Activated naive CD4-positive, alpha-beta T cell treated with anti-CD3 and anti-CD28 coated beads, Interleukin-2, amount 50 U/mL, for 24 hours (primary cell): Measurements from ENCODE around the gene MAPKBP1.
A peak's percentile ranks its signal among the peaks of the same experiment; 100 is the strongest.

ENCODE experiments used
- H3K27ac Mint-ChIP-seq: one replicate; pipeline ENCODE4 v1.8.0; 2021; ENCODE audit warnings: mild to moderate bottlenecking, mixed read lengths
- H3K27me3 Mint-ChIP-seq: one replicate; pipeline ENCODE4 v1.8.0; 2021; ENCODE audit warnings: mixed read lengths
- H3K36me3 Mint-ChIP-seq: one replicate; pipeline ENCODE4 v1.8.0; 2021; ENCODE audit warnings: mixed read lengths
- H3K4me1 Mint-ChIP-seq: one replicate; pipeline ENCODE4 v1.8.0; 2021; ENCODE audit warnings: mixed read lengths
- H3K4me3 Mint-ChIP-seq: one replicate; pipeline ENCODE4 v1.8.0; 2021; ENCODE audit warnings: mild to moderate bottlenecking, mixed read lengths
- H3K9me3 Mint-ChIP-seq: one replicate; pipeline ENCODE4 v1.8.0; 2021; ENCODE audit warnings: mixed read lengths

MAPKBP1 gene

DNA sequence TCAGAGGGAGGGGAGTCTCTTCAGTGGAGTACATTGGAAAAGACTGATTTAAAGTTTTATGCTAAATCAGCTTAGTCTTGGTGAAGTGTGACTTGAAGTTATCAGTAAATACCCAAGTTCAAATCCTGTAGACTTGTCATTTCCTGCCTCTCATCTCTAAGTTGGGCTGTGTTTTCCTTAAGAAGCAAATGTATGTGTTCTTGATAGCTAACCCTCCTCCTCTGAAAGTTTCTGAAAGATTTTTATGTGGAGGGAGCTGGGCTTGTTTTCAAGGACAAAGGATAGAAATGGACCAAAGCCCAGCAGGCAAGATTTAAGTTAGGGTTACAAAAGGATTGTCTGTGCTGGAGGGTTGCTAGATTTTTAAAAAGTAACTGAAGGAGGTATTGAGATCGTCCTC, 4.2 kb downstream of the MAPKBP1 start:
- Mint-ChIP-seq H3K36me3 (peaks cover 5% of the 10 kb centered on the region), H3K4me3 (no peak overlapping the region), H3K27ac (no peak overlapping the region), H3K27me3 (no peaks in the 10 kb centered on the region), H3K4me1 (peaks cover 73% of the 10 kb centered on the region), H3K9me3 (no peaks in the 10 kb centered on the region)

- H3K9me3 Mint-ChIP-seq: no peaks in the 10 kb centered on the region
- H3K27ac Mint-ChIP-seq: peak overlapping the region; percentile 26
- H3K4me3 Mint-ChIP-seq: peak overlapping the region; percentile 6
- H3K27me3 Mint-ChIP-seq: no peaks in the 10 kb centered on the region
- H3K4me1 Mint-ChIP-seq: peaks cover 69% of the 10 kb centered on the region
- peaks cover 5% of the 10 kb centered on the region for H3K36me3 Mint-ChIP-seq
Observed at GRCh38 chr15:41779662-41780157, 5.4 kb downstream of the MAPKBP1 start.

GRCh38 chr15:41780266-41780665, 6.0 kb downstream of the MAPKBP1 start:
- H3K36me3 Mint-ChIP-seq: peaks cover 5% of the 10 kb centered on the region
- no peaks in the 10 kb centered on the region for H3K9me3 Mint-ChIP-seq
- H3K27ac Mint-ChIP-seq: peak overlapping the region; percentile 26
- peak overlapping the region; percentile 6 for H3K4me3 Mint-ChIP-seq
- no peaks in the 10 kb centered on the region for H3K27me3 Mint-ChIP-seq
- peaks cover 67% of the 10 kb centered on the region for H3K4me1 Mint-ChIP-seq

DNA sequence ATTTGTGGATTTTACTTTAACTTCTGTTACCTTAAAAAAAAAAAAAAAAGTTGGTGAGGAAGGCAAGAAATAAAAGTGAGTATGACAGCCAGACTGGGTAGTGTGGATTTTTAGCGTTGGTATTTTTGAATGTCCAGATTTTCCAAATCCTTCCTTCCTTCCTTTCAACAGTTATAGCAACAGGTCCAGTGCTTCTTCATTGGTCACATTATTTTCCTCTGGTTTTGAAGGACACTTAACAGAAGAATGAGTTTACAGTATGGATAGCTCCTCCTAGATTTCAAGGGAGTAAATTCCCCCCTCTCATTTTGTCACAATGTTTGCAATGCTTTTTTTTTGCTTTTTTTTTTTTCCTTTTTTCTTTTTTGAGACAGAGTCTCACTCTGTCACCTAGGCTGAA, 6.4 kb downstream of the MAPKBP1 start:
- H3K36me3 Mint-ChIP-seq: peaks cover 5% of the 10 kb centered on the region
- no peak overlapping the region for H3K4me3 Mint-ChIP-seq
- H3K9me3 Mint-ChIP-seq: no peaks in the 10 kb centered on the region
- no peaks in the 10 kb centered on the region for H3K27me3 Mint-ChIP-seq
- peaks cover 63% of the 10 kb centered on the region for H3K4me1 Mint-ChIP-seq
- no peak overlapping the region for H3K27ac Mint-ChIP-seq

- H3K9me3 Mint-ChIP-seq: no peaks in the 10 kb centered on the region
- no peak overlapping the region for H3K4me3 Mint-ChIP-seq
- no peak overlapping the region for H3K27ac Mint-ChIP-seq
Observed at GRCh38 chr15:41782371-41783282, 8.3 kb downstream of the MAPKBP1 start.

DNA sequence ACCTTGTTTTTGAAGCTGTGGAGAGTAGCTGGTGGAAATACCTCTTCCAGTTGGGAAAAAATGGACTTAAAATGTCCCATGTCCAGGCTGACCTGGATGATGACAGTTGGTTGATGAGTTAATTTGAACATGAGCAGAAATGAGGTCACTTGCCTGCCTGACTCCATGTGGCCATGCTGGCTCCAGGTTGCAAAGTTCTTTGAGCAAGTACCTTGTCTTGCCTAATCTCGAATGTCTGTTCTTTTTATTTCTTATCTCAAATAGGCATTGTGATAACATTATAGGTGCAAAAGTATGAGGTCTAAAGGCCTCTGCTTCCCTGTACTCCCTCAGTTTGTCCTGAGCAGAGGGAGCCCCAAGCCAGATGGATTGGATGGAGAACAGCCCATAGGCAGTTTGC, 9.0 kb downstream of the MAPKBP1 start:
- H3K4me3 Mint-ChIP-seq: no peak overlapping the region
- peaks cover 39% of the 10 kb centered on the region for H3K4me1 Mint-ChIP-seq
- H3K9me3 Mint-ChIP-seq: no peaks in the 10 kb centered on the region
- no peak overlapping the region for H3K27ac Mint-ChIP-seq
- peaks cover 5% of the 10 kb centered on the region for H3K36me3 Mint-ChIP-seq
- H3K27me3 Mint-ChIP-seq: no peaks in the 10 kb centered on the region

More at GRCh38 chr15:41782371-41783282, 8.3 kb downstream of the MAPKBP1 start:
- no peaks in the 10 kb centered on the region for H3K27me3 Mint-ChIP-seq
- peaks cover 44% of the 10 kb centered on the region for H3K4me1 Mint-ChIP-seq
- H3K36me3 Mint-ChIP-seq: peaks cover 5% of the 10 kb centered on the region

- Mint-ChIP-seq H3K4me1 (peaks cover 51% of the 10 kb centered on the region), H3K4me3 (no peak overlapping the region), H3K27me3 (no peaks in the 10 kb centered on the region), H3K27ac (peak overlapping the region; percentile 26), H3K36me3 (no peaks in the 10 kb centered on the region), H3K9me3 (no peaks in the 10 kb centered on the region)
Observed at GRCh38 chr15:41788262-41788661, 14.0 kb downstream of the MAPKBP1 start.

DNA sequence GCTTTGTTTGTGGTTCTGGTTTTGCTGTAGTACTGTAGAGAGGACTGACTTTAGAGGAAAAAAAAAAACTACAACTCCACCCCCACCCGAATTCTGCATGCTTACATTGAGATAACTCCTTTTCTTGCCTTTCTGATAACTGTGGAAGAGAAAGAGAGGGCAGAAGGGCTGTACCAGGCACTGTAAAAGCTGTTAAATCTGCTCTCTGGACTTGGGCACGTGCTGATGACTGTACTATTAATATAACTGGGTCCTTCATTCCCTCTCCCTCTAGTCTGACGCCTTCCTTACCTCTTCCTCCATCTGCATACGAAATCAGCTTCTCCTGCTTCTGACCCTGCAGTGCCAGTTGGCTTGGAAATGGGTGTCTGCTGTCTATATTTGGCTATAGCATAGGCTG, 15.0 kb downstream of the MAPKBP1 start:
- H3K36me3 Mint-ChIP-seq: no peaks in the 10 kb centered on the region
- H3K4me3 Mint-ChIP-seq: no peak overlapping the region
- H3K9me3 Mint-ChIP-seq: no peaks in the 10 kb centered on the region
- H3K4me1 Mint-ChIP-seq: peaks cover 56% of the 10 kb centered on the region
- no peak overlapping the region for H3K27ac Mint-ChIP-seq
- H3K27me3 Mint-ChIP-seq: no peaks in the 10 kb centered on the region

GRCh38 chr15:41789662-41790061, 15.4 kb downstream of the MAPKBP1 start:
- H3K4me1 Mint-ChIP-seq: peaks cover 56% of the 10 kb centered on the region
- no peak overlapping the region for H3K4me3 Mint-ChIP-seq
- H3K27me3 Mint-ChIP-seq: no peaks in the 10 kb centered on the region
- no peak overlapping the region for H3K27ac Mint-ChIP-seq
- no peaks in the 10 kb centered on the region for H3K9me3 Mint-ChIP-seq
- H3K36me3 Mint-ChIP-seq: no peaks in the 10 kb centered on the region

- no peaks in the 10 kb centered on the region for H3K9me3 Mint-ChIP-seq
- H3K36me3 Mint-ChIP-seq: no peaks in the 10 kb centered on the region
- H3K27ac Mint-ChIP-seq: no peak overlapping the region
- no peaks in the 10 kb centered on the region for H3K27me3 Mint-ChIP-seq
- H3K4me1 Mint-ChIP-seq: peaks cover 56% of the 10 kb centered on the region
- H3K4me3 Mint-ChIP-seq: no peak overlapping the region
Observed at GRCh38 chr15:41790169-41790568, 15.9 kb downstream of the MAPKBP1 start.

DNA sequence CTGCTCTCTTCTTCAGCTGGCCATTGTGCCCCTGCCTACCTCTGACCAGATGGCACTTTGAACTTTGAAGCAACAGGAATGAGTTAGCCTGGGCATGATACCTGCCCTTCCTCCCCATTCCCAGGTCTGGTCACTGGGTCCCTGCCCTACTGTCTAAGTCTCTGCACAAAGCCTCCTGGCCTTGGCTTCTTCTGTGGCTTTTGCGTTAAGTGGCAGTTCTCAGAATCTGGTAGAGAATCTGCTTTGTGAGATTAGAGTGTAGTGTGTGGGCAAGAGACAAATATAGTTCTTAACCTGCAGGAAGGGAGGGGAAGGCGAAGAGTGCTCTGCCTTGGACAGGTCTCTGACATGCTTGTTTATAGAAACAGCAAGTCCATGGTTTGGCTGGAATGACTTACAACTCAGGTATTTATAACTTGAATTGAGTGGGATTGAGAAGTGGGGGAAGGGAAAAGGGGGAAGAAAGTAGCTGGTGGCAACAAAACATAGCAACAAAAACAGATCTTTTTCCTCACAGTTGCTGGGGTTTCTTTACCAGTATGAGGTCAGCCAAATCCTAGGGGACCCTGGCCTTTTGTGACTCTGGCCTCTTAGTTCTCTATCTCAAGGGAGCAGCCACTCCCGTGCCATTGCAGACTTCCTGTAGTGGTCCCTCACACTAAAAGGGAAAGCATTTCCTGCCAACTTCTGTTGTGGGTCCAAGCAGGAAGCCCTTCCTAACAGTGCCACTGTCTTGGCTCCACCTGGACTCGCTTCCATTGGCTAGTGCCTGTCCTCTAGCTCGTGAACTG, 16.7 kb downstream of the MAPKBP1 start:
- peaks cover 62% of the 10 kb centered on the region for H3K4me1 Mint-ChIP-seq
- no peak overlapping the region for H3K4me3 Mint-ChIP-seq
- H3K27ac Mint-ChIP-seq: peak overlapping the region; percentile 13
- H3K9me3 Mint-ChIP-seq: no peaks in the 10 kb centered on the region
- H3K27me3 Mint-ChIP-seq: no peaks in the 10 kb centered on the region
- H3K36me3 Mint-ChIP-seq: no peaks in the 10 kb centered on the region

DNA sequence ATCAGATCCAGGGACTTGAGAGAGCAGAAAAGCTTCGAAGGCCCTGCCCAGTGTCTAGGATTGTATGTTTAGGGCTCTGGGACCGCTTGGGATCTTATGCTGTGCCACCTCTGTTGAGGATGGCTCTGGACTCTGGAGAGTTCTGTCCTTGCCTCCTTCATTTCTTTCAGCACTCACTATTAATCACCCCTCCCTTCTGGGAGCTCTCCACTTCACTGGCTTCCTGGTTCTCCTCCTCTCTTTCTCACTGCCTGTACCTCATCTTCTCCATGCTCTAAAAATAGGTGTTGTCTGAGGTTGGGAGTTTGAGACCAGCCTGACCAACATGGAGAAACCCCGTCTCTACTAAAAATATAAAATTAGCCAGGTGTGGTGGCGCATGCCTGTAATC, 17.3 kb downstream of the MAPKBP1 start:
- Mint-ChIP-seq H3K27me3 (no peaks in the 10 kb centered on the region), H3K9me3 (no peaks in the 10 kb centered on the region), H3K27ac (no peak overlapping the region), H3K36me3 (no peaks in the 10 kb centered on the region), H3K4me3 (no peak overlapping the region), H3K4me1 (peaks cover 68% of the 10 kb centered on the region)

DNA sequence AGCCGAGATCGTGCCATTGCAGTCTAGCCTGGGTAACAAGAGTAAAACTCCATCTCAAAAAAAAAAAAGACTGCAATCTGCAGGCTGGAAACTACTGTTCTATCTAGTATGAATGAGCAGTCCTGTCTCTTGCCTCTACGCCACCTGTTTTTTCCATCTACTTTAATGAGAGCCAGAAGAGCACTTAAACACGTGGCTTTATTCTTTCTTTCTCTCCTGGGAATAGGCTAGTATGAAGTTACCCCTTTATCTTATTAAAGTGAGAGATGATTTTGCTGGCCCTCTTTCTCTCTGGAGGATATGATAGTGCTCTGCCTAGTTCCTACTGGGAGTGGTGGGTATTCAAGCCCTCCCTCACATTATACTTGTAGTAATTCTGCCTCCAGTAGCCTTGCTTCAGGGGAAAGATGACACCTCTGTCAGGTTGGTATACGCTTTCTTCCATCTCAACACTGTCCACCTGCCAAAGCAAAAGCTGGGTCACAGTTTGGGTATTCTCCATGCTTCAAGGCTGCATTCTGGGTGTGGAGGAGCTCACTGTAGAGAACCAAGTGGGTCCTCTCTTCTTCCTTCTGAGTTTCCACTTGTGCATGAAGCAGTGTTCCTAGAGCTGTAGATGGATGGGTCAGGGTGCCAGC, 17.8 kb downstream of the MAPKBP1 start:
- no peaks in the 10 kb centered on the region for H3K27me3 Mint-ChIP-seq
- no peaks in the 10 kb centered on the region for H3K9me3 Mint-ChIP-seq
- H3K4me1 Mint-ChIP-seq: peaks cover 73% of the 10 kb centered on the region
- no peaks in the 10 kb centered on the region for H3K36me3 Mint-ChIP-seq
- no peak overlapping the region for H3K4me3 Mint-ChIP-seq
- no peak overlapping the region for H3K27ac Mint-ChIP-seq

DNA sequence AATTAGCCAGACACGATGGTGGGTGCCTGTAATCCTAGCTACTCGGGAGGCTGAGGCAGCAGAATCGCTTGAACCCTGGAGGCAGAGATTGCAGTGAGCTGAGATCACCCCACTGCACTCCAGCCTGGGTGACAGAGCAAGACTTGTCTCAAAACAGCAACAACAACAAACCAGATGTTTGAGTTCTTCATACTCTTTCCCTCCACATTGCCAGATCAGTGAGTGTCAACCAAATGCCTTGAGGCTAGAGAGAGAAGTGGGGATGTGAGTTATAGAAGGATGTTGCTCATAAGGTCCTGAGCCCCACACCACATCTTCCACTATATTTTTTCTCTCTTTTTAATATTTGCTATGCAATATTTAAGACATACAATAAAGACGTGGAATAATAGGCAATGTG, 19.8 kb downstream of the MAPKBP1 start:
- no peaks in the 10 kb centered on the region for H3K9me3 Mint-ChIP-seq
- H3K4me1 Mint-ChIP-seq: peaks cover 64% of the 10 kb centered on the region
- H3K4me3 Mint-ChIP-seq: no peak overlapping the region
- H3K27ac Mint-ChIP-seq: no peak overlapping the region
- H3K36me3 Mint-ChIP-seq: no peaks in the 10 kb centered on the region
- H3K27me3 Mint-ChIP-seq: no peaks in the 10 kb centered on the region

DNA sequence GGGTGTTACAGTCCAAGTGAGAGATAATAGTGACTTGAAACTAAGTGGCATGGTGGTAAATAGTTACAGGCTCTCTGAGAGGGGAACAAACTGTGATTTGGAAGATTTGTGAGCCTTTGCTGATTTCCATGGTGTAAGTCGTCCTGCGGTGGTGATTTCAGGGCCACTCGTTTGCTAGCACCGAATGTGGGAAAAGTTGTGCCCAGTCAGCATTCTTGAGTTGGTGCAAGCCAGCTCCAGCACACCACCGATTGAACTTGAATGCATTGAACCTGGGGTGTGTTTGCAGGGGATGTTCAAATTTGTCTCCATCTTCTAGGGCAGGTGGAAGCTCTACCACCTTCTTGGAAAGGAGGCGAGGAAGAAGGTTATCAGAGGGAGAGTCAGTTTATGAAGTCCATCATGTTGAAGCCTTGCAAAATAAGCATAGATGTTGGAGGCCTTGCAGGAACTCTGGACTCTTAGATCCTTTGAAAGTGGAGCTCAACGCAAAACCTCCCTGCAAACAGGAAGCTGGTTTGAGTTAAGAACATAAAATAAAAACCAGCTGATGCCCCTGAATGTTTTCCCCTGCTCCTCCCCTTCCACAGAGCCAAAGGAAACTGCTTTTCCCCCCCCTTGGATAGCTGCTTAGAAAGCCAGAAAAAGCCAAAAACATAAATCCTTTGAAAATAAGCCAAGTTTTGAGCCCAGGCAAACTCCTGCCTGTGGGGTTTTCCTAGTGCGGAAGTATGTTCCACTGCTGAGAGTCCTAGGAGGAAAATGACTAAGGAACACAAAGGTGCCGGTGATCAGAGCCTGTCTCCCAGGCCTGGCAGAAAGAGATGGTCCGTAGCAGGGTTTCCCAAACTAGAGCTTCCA, 21.9 kb downstream of the MAPKBP1 start:
- Mint-ChIP-seq H3K4me3 (no peak overlapping the region), H3K36me3 (peaks cover 2% of the 10 kb centered on the region), H3K27ac (no peak overlapping the region), H3K4me1 (peaks cover 43% of the 10 kb centered on the region), H3K27me3 (no peaks in the 10 kb centered on the region), H3K9me3 (no peaks in the 10 kb centered on the region)
